ENCODE results near the gene IFTAP. TPM values are rescaled to one million over a fixed set of nuclear protein-coding genes. Genes with fewer than 3 reads are reported as not detected.

IFTAP gene
- total and polyA plus RNA-seq, 4 donors: 13.5 to 62.1 (median 22.0) TPM

DNA sequence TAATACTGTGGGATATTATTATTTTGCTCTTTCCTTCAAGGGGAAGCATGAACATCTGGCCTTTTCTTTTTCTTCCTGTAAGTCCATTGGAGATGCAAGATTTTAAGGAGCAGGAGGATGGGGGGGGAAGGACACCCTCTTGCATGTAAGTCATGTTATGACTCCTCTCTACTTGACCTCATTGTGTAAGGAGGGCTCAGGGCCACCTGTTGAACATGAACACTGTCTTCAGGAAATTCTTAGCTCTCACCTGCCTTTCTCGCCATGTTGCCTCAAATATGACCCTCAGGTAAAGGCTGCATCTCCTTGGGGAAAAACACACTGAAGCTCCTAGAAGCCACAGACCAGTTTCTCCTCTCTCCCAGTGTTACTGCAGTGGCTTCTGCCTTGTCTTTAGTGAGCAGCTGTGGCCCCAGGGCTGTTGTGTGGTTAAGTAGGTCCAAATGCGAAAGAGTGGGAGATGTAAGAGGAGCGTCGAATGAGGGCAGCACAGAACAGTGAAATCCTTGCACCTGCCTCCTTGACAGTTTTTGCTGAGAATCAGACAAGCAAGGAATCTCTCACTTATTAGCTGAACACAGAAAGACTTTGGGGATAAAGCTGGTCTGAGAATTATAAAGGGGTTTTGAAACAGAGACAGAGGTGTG lies 27.8 kb upstream of the IFTAP start:
- Histone ChIP-seq H3K4me1 (ENCODE audit: control insufficient read depth in 1 of 2, insufficient read depth in 2 of 2, low read length in 2 of 2) (no peaks in the 10 kb centered on the region), H3K9me3 (ENCODE audit: control insufficient read depth, low read length) (no peaks in the 10 kb centered on the region), H3K27me3 (ENCODE audit: control insufficient read depth in 1 of 2, insufficient read depth in 2 of 2, low read length in 1 of 2) (no peaks in the 10 kb centered on the region), H3K4me3 (ENCODE audit: low read length in 2 of 2) (no peak overlapping the region), H3K36me3 (ENCODE audit: control insufficient read depth in 1 of 2, insufficient read depth in 2 of 2, low read length in 1 of 2) (no peaks in the 10 kb centered on the region), H3K27ac (ENCODE audit: low read depth in 1 of 2, low read length in 2 of 2) (no peak overlapping the region)
- intact Hi-C loops (cut with DNase I): loop anchor here in 1 of 2 donors (10.0 kb wide), 1 partner anchor 178 kb away; no protein-coding TSS in a partner anchor
- WGBS, 2 donors: 97 to 98% methylated on average over 4 of the region's 4 CpGs
- ATAC-seq (ENCODE audit: low FRiP score) (no peak), DNase-seq (no peak)

DNA sequence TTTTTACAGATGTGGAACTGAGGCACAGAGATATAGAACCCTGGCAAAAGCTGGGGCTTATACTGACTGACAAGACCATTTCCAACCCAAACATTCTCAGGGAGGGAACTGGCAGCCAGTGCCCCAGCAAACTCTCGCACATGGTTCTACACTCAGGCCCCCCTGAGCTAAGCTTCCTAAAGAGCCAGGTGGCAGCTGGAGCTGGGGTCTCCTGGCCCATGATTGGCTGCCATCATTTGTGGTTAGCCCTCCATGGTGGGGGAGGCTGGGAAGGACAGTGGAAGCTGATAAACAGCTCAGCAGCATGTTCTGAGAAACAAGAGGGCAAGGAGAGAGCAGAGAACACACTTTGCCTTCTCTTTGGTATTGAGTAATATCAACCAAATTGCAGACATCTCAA lies 26.6 kb upstream of the IFTAP start, which contains the start of gene RAG1:
Gene RAG1 (plus strand): TSS at position 314 of the 400 bp plus-strand sequence. CDS start 5,298 bp downstream, outside the sequence.
- Histone ChIP-seq H3K27me3 (ENCODE audit: control insufficient read depth in 1 of 2, insufficient read depth in 2 of 2, low read length in 1 of 2) (no peaks in the 10 kb centered on the region), H3K4me1 (ENCODE audit: control insufficient read depth in 1 of 2, insufficient read depth in 2 of 2, low read length in 2 of 2) (no peaks in the 10 kb centered on the region), H3K36me3 (ENCODE audit: control insufficient read depth in 1 of 2, insufficient read depth in 2 of 2, low read length in 1 of 2) (no peaks in the 10 kb centered on the region), H3K9me3 (ENCODE audit: control insufficient read depth, low read length) (no peaks in the 10 kb centered on the region), H3K4me3 (ENCODE audit: low read length in 2 of 2) (no peak within 1 kb of the TSS), H3K27ac (ENCODE audit: low read depth in 1 of 2, low read length in 2 of 2) (no peak within 1 kb of the TSS)
- no peak for DNase-seq
- 52 to 65% methylated on average over 1 of the region's 1 CpG for WGBS, 2 donors
- intact Hi-C loops (cut with DNase I): loop anchor here in 1 of 2 donors (2.0 to 10.0 kb wide), 2 partner anchors 105 to 177 kb away; no protein-coding TSS in a partner anchor
- ATAC-seq (ENCODE audit: low FRiP score): no peak

DNA sequence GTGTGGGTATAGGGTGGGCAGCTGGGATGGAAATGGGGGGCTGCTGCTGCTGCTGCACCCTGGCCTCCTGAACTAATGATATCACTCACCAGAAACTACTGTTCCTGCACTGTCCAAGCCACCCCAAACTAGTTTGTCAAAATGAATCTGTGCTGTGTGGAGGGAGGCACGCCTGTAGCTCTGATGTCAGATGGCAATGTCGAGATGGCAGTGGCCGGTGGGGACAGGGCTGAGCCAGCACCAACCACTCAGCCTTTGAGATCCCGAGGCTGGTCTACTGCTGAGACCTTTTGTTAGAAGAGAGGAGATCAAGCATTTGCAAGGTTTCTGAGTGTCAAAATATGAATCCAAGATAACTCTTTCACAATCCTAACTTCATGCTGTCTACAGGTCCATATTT lies 25.2 kb upstream of the IFTAP start:
- H3K4me3 ChIP-seq (ENCODE audit: low read length in 2 of 2): no peak overlapping the region
- no peaks in the 10 kb centered on the region for H3K36me3 ChIP-seq (ENCODE audit: control insufficient read depth in 1 of 2, insufficient read depth in 2 of 2, low read length in 1 of 2)
- intact Hi-C loops (cut with DNase I): loop anchor here in 1 of 2 donors (2.0 to 10.0 kb wide), 2 partner anchors 104 to 176 kb away; no protein-coding TSS in a partner anchor
- no peak overlapping the region for H3K27ac ChIP-seq (ENCODE audit: low read depth in 1 of 2, low read length in 2 of 2)
- ATAC-seq (ENCODE audit: low FRiP score) (no peak), DNase-seq (no peak)
- WGBS, 2 donors: 78 to 84% methylated on average over 4 of the region's 4 CpGs
- no peaks in the 10 kb centered on the region for H3K27me3 ChIP-seq (ENCODE audit: control insufficient read depth in 1 of 2, insufficient read depth in 2 of 2, low read length in 1 of 2)
- H3K4me1 ChIP-seq (ENCODE audit: control insufficient read depth in 1 of 2, insufficient read depth in 2 of 2, low read length in 2 of 2): no peaks in the 10 kb centered on the region
- H3K9me3 ChIP-seq (ENCODE audit: control insufficient read depth, low read length): no peaks in the 10 kb centered on the region

DNA sequence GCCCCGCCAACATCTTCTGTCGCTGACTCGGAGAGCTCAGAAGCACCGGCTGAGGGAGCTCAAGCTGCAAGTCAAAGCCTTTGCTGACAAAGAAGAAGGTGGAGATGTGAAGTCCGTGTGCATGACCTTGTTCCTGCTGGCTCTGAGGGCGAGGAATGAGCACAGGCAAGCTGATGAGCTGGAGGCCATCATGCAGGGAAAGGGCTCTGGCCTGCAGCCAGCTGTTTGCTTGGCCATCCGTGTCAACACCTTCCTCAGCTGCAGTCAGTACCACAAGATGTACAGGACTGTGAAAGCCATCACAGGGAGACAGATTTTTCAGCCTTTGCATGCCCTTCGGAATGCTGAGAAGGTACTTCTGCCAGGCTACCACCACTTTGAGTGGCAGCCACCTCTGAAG lies 19.8 kb upstream of the IFTAP start:
- H3K4me1 ChIP-seq (ENCODE audit: control insufficient read depth in 1 of 2, insufficient read depth in 2 of 2, low read length in 2 of 2): no peaks in the 10 kb centered on the region
- no peak for ATAC-seq (ENCODE audit: low FRiP score)
- intact Hi-C loops (cut with DNase I): no loop called here
- DNase-seq: no peak
- no peaks in the 10 kb centered on the region for H3K27me3 ChIP-seq (ENCODE audit: control insufficient read depth in 1 of 2, insufficient read depth in 2 of 2, low read length in 1 of 2)
- H3K27ac ChIP-seq (ENCODE audit: low read depth in 1 of 2, low read length in 2 of 2): no peak overlapping the region
- no peaks in the 10 kb centered on the region for H3K9me3 ChIP-seq (ENCODE audit: control insufficient read depth, low read length)
- H3K36me3 ChIP-seq (ENCODE audit: control insufficient read depth in 1 of 2, insufficient read depth in 2 of 2, low read length in 1 of 2): no peaks in the 10 kb centered on the region
- 92 to 93% methylated on average over 8 of the region's 8 CpGs for WGBS, 2 donors
- H3K4me3 ChIP-seq (ENCODE audit: low read length in 2 of 2): no peak overlapping the region

DNA sequence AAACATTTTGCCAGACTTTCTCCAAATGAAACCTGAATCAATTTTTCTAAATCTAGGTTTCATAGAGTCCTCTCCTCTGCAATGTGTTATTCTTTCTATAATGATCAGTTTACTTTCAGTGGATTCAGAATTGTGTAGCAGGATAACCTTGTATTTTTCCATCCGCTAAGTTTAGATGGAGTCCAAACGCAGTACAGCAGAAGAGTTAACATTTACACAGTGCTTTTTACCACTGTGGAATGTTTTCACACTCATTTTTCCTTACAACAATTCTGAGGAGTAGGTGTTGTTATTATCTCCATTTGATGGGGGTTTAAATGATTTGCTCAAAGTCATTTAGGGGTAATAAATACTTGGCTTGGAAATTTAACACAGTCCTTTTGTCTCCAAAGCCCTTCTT lies 16.9 kb upstream of the IFTAP start:
- ATAC-seq (ENCODE audit: low FRiP score) (no peak), DNase-seq (no peak)
- WGBS, 2 donors: 3 to 15% methylated on average over 2 of the region's 2 CpGs
- Histone ChIP-seq H3K27me3 (ENCODE audit: control insufficient read depth in 1 of 2, insufficient read depth in 2 of 2, low read length in 1 of 2) (no peaks in the 10 kb centered on the region), H3K36me3 (ENCODE audit: control insufficient read depth in 1 of 2, insufficient read depth in 2 of 2, low read length in 1 of 2) (no peaks in the 10 kb centered on the region), H3K9me3 (ENCODE audit: control insufficient read depth, low read length) (no peaks in the 10 kb centered on the region), H3K4me1 (ENCODE audit: control insufficient read depth in 1 of 2, insufficient read depth in 2 of 2, low read length in 2 of 2) (no peaks in the 10 kb centered on the region), H3K4me3 (ENCODE audit: low read length in 2 of 2) (no peak overlapping the region), H3K27ac (ENCODE audit: low read depth in 1 of 2, low read length in 2 of 2) (peak overlapping the region in 1 of 2 donors; percentile 77)
- intact Hi-C loops (cut with DNase I): no loop called here

DNA sequence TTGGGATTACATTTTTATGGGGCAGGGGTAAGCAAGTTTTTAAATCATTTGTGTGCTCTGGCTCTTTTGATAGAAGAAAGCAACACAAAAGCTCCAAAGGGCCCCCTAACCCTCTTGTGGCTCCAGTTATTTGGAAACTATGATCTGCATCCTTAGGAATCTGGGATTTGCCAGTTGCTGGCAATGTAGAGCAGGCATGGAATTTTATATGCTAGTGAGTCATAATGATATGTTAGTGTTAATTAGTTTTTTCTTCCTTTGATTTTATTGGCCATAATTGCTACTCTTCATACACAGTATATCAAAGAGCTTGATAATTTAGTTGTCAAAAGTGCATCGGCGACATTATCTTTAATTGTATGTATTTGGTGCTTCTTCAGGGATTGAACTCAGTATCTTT lies 16.4 kb upstream of the IFTAP start:
- no peak overlapping the region for H3K4me3 ChIP-seq (ENCODE audit: low read length in 2 of 2)
- no peaks in the 10 kb centered on the region for H3K9me3 ChIP-seq (ENCODE audit: control insufficient read depth, low read length)
- no peak overlapping the region for H3K27ac ChIP-seq (ENCODE audit: low read depth in 1 of 2, low read length in 2 of 2)
- no peak for DNase-seq
- no peak for ATAC-seq (ENCODE audit: low FRiP score)
- H3K36me3 ChIP-seq (ENCODE audit: control insufficient read depth in 1 of 2, insufficient read depth in 2 of 2, low read length in 1 of 2): no peaks in the 10 kb centered on the region
- no peaks in the 10 kb centered on the region for H3K27me3 ChIP-seq (ENCODE audit: control insufficient read depth in 1 of 2, insufficient read depth in 2 of 2, low read length in 1 of 2)
- WGBS, 2 donors: 34% methylated on average over 2 of the region's 2 CpGs
- H3K4me1 ChIP-seq (ENCODE audit: control insufficient read depth in 1 of 2, insufficient read depth in 2 of 2, low read length in 2 of 2): no peaks in the 10 kb centered on the region
- intact Hi-C loops (cut with DNase I): no loop called here

DNA sequence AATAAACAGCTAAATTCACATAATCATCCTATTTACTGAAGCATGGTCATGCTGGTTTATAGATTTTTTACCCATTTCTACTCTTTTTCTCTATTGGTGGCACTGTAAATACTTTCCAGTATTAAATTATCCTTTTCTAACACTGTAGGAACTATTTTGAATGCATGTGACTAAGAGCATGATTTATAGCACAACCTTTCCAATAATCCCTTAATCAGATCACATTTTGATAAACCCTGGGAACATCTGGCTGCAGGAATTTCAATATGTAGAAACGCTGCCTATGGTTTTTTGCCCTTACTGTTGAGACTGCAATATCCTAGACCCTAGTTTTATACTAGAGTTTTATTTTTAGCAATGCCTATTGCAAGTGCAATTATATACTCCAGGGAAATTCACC lies 15.8 kb upstream of the IFTAP start:
- 13 to 15% methylated on average over 1 of the region's 1 CpG for WGBS, 2 donors
- intact Hi-C loops (cut with DNase I): no loop called here
- Histone ChIP-seq H3K36me3 (ENCODE audit: control insufficient read depth in 1 of 2, insufficient read depth in 2 of 2, low read length in 1 of 2) (no peaks in the 10 kb centered on the region), H3K4me3 (ENCODE audit: low read length in 2 of 2) (no peak overlapping the region), H3K27me3 (ENCODE audit: control insufficient read depth in 1 of 2, insufficient read depth in 2 of 2, low read length in 1 of 2) (no peaks in the 10 kb centered on the region), H3K27ac (ENCODE audit: low read depth in 1 of 2, low read length in 2 of 2) (no peak overlapping the region), H3K4me1 (ENCODE audit: control insufficient read depth in 1 of 2, insufficient read depth in 2 of 2, low read length in 2 of 2) (no peaks in the 10 kb centered on the region), H3K9me3 (ENCODE audit: control insufficient read depth, low read length) (no peaks in the 10 kb centered on the region)
- ATAC-seq (ENCODE audit: low FRiP score) (no peak), DNase-seq (no peak)

DNA sequence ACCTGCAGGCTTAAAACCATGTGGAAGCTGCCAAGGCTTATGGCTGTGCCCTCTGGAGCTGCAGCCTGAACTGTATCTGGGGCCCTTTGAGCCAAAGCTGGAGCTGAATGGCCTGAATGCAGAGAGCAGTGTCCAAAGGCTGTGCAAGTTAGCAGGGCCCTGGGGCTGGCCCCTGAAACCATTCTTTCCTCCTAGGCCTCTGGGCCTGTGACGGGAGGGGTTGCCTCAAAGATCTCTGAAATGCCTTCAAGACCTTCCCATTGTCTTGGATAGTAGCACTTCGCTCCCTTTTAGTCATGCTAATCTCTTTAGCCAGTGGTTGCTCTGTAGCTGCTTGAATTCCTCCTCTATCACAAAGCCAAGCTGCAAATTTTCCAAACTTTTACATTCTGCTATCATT lies 12.8 kb upstream of the IFTAP start:
- Histone ChIP-seq H3K4me3 (ENCODE audit: low read length in 2 of 2) (no peak overlapping the region), H3K36me3 (ENCODE audit: control insufficient read depth in 1 of 2, insufficient read depth in 2 of 2, low read length in 1 of 2) (no peaks in the 10 kb centered on the region), H3K9me3 (ENCODE audit: control insufficient read depth, low read length) (no peaks in the 10 kb centered on the region), H3K27ac (ENCODE audit: low read depth in 1 of 2, low read length in 2 of 2) (no peak overlapping the region), H3K4me1 (ENCODE audit: control insufficient read depth in 1 of 2, insufficient read depth in 2 of 2, low read length in 2 of 2) (no peaks in the 10 kb centered on the region), H3K27me3 (ENCODE audit: control insufficient read depth in 1 of 2, insufficient read depth in 2 of 2, low read length in 1 of 2) (no peaks in the 10 kb centered on the region)
- intact Hi-C loops (cut with DNase I): no loop called here
- ATAC-seq (ENCODE audit: low FRiP score): no peak
- WGBS, 2 donors: 92 to 98% methylated on average over 2 of the region's 2 CpGs
- DNase-seq: no peak

DNA sequence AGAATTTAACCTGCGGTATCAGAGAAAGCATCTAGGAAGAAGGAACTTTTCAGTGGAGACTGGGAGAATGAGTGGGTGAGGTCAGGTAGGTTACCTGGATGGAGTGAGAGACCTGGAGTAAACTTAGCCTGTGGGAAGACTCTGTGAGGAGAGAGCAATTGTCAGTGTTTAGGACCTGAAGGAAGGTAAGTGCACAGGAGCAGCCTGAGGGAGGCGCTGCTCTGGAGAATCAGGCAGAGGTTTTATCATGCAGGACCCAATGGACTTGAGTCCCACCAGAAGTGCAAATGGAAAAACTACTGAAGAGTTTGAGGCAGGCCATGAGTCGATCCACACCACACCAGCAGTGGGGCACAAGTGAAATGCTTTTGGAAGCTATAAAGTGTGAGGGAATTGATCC lies 10.6 kb upstream of the IFTAP start:
- Histone ChIP-seq H3K4me3 (ENCODE audit: low read length in 2 of 2) (no peak overlapping the region), H3K9me3 (ENCODE audit: control insufficient read depth, low read length) (no peaks in the 10 kb centered on the region), H3K4me1 (ENCODE audit: control insufficient read depth in 1 of 2, insufficient read depth in 2 of 2, low read length in 2 of 2) (no peaks in the 10 kb centered on the region), H3K36me3 (ENCODE audit: control insufficient read depth in 1 of 2, insufficient read depth in 2 of 2, low read length in 1 of 2) (no peaks in the 10 kb centered on the region), H3K27me3 (ENCODE audit: control insufficient read depth in 1 of 2, insufficient read depth in 2 of 2, low read length in 1 of 2) (no peaks in the 10 kb centered on the region), H3K27ac (ENCODE audit: low read depth in 1 of 2, low read length in 2 of 2) (no peak overlapping the region)
- ATAC-seq (ENCODE audit: low FRiP score) (no peak), DNase-seq (no peak)
- WGBS, 2 donors: 49 to 60% methylated on average over 3 of the region's 3 CpGs
- intact Hi-C loops (cut with DNase I): no loop called here
